ENCODE measurements around the gene BTN2A1.
"Not testable (repeated sequence)": the region's sequence is repeated elsewhere in the genome, so short reads cannot be mapped to it uniquely, and the experiment has no call there.

Gene BTN2A1

GRCh38 chr6:26457806-26458688 is at the start of gene BTN2A1:
TSS of gene BTN2A1 (plus strand) at chr6:26457955. CDS start at chr6:26458637, 682 bp downstream.
- peak; percentile 66 for DNase-seq

- no peak for DNase-seq
These were observed 48.7 kb upstream of the BTN2A1 start for GRCh38 chr6:26408828-26409730.

GRCh38 chr6:26411751-26412150 is 46.0 kb upstream of the BTN2A1 start:
- DNase-seq, result no peak

- DNase-seq, result no peak
These were observed 45.5 kb upstream of the BTN2A1 start for GRCh38 chr6:26412228-26412627.

- no peak for DNase-seq
These were observed 44.8 kb upstream of the BTN2A1 start for GRCh38 chr6:26412954-26413353.

- no peak for DNase-seq
These were observed 43.5 kb upstream of the BTN2A1 start for GRCh38 chr6:26414281-26414680.

GRCh38 chr6:26415036-26415614 is 42.6 kb upstream of the BTN2A1 start:
- DNase-seq, result no peak

GRCh38 chr6:26415791-26416190 is 42.0 kb upstream of the BTN2A1 start:
- no peak for DNase-seq

- DNase-seq, result no peak
These were observed 41.5 kb upstream of the BTN2A1 start for GRCh38 chr6:26416288-26416687.

GRCh38 chr6:26418077-26418476 is 39.7 kb upstream of the BTN2A1 start:
- DNase-seq, result not testable (repeated sequence)

- not testable (repeated sequence) for DNase-seq
These were observed 39.0 kb upstream of the BTN2A1 start for GRCh38 chr6:26418795-26419194.

- DNase-seq, result no peak
These were observed 37.0 kb upstream of the BTN2A1 start for GRCh38 chr6:26420688-26421171.

- no peak for DNase-seq
These were observed 36.3 kb upstream of the BTN2A1 start for GRCh38 chr6:26421259-26422144.

- no peak for DNase-seq
These were observed 35.4 kb upstream of the BTN2A1 start for GRCh38 chr6:26422329-26422728.

GRCh38 chr6:26426691-26427450 is 30.9 kb upstream of the BTN2A1 start:
- no peak for DNase-seq

GRCh38 chr6:26427451-26427809 is 30.3 kb upstream of the BTN2A1 start:
- DNase-seq, result no peak

GRCh38 chr6:26428206-26428605 is 29.5 kb upstream of the BTN2A1 start:
- DNase-seq, result no peak

- no peak for DNase-seq
These were observed 27.0 kb upstream of the BTN2A1 start for GRCh38 chr6:26430787-26431186.

- no peak for DNase-seq
These were observed 26.2 kb upstream of the BTN2A1 start for GRCh38 chr6:26431258-26432172.

GRCh38 chr6:26432627-26433201 is 25.0 kb upstream of the BTN2A1 start:
- DNase-seq, result no peak
